ENCODE data around the gene PLVAP. TPM values are rescaled to one million over a fixed set of nuclear protein-coding genes. Genes with fewer than 3 reads are reported as not detected.

Gene PLVAP
- total RNA-seq, 1 experiment from 2014 or later, result 0.08 TPM

DNA sequence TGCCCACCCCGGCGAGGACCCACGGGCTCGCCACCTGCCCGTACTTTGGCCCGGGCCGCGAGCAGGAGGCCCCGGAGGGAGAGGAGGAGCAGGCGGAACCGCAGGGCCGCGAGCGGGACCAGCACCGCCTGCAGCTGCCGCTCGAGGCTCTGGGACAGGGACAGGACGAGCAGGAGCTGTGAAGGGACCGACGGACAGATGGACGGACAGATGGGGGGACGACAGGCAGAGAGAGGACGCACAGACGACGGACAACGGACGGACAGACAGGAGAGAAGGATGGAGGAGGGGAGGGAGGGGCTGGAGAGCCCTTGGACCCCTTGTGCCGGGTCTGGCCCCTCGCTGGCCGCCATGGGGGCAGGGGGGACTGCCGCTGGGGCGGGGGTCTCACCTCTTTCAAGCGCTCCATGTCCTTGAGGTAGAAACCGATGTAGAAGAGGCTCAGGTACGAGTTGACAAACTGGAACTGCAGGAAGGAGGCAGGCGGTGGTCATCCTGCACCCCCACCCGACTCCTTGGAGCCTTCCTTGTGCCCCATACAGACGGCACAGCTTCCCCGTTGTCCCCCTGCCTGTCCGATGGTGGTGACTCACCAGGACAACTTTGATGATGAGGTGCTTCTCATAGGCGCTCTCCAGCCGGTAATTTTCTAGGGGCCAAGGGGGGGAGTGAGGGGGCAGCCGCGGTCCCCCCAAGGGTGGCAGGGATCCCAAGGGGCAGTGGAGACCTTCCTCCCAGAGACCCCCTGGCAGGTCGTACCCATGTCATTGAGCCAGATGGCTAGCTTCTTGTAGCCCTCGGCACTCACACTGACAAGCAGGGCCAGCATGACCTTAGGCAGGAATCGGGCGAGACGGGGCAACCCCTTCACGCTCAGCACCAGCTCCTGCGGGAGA is 47.5 kb downstream of the PLVAP start:
- POLR2A ChIA-PET, result no interaction called here
- BruUV-seq (replicated peaks), result no TSS peak
- DNase-seq (ENCODE audit: low read depth, low spot score) (no peak), ATAC-seq (no peak)
- intact Hi-C loops (cut with micrococcal nuclease; ENCODE audit: unreplicated experiment), result no loop called here
- Histone ChIP-seq H3K9me3 (ENCODE audit: control insufficient read depth, insufficient read depth, low read depth, low read length) (no peaks in the 10 kb centered on the region), H3K27me3 (ENCODE audit: control insufficient read depth, insufficient read depth, low read length) (no peaks in the 10 kb centered on the region), H3K27ac (ENCODE audit: low read length) (no peak overlapping the region), H3K36me3 (ENCODE audit: control insufficient read depth, insufficient read depth, low read length) (peaks cover 4% of the 10 kb centered on the region; the same call in 1 of the 2 replicates), H3K4me3 (ENCODE audit: low read depth in 2 of 2, low read length in 2 of 2) (no peak overlapping the region), H3K4me1 (ENCODE audit: control insufficient read depth, insufficient read depth, low read length) (peaks cover 3% of the 10 kb centered on the region; the same call in 1 of the 2 replicates)
- CTCF ChIA-PET, result no interaction called here
- TF ChIP-seq POLR2AphosphoS5 (IDR thresholded peaks at IDR 0.05; ENCODE audit: low read depth, low read length) (no peak), SIN3A (IDR thresholded peaks at IDR 0.05; ENCODE audit: borderline replicate concordance, insufficient read depth, low read depth, low read length) (no peak), TCF7L2 (IDR thresholded peaks at IDR 0.05; ENCODE audit: low read depth, low read length) (no peak)
- TF ChIP-seq, protein P1, sequence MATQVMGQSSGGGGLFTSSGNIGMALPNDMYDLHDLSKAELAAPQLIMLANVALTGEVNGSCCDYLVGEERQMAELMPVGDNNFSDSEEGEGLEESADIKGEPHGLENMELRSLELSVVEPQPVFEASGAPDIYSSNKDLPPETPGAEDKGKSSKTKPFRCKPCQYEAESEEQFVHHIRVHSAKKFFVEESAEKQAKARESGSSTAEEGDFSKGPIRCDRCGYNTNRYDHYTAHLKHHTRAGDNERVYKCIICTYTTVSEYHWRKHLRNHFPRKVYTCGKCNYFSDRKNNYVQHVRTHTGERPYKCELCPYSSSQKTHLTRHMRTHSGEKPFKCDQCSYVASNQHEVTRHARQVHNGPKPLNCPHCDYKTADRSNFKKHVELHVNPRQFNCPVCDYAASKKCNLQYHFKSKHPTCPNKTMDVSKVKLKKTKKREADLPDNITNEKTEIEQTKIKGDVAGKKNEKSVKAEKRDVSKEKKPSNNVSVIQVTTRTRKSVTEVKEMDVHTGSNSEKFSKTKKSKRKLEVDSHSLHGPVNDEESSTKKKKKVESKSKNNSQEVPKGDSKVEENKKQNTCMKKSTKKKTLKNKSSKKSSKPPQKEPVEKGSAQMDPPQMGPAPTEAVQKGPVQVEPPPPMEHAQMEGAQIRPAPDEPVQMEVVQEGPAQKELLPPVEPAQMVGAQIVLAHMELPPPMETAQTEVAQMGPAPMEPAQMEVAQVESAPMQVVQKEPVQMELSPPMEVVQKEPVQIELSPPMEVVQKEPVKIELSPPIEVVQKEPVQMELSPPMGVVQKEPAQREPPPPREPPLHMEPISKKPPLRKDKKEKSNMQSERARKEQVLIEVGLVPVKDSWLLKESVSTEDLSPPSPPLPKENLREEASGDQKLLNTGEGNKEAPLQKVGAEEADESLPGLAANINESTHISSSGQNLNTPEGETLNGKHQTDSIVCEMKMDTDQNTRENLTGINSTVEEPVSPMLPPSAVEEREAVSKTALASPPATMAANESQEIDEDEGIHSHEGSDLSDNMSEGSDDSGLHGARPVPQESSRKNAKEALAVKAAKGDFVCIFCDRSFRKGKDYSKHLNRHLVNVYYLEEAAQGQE (IDR thresholded peaks at IDR 0.05; ENCODE audit: insufficient read depth in 1 of 2, low read depth in 2 of 2, low read length in 1 of 2), result no peak
- TF ChIP-seq, protein P2, sequence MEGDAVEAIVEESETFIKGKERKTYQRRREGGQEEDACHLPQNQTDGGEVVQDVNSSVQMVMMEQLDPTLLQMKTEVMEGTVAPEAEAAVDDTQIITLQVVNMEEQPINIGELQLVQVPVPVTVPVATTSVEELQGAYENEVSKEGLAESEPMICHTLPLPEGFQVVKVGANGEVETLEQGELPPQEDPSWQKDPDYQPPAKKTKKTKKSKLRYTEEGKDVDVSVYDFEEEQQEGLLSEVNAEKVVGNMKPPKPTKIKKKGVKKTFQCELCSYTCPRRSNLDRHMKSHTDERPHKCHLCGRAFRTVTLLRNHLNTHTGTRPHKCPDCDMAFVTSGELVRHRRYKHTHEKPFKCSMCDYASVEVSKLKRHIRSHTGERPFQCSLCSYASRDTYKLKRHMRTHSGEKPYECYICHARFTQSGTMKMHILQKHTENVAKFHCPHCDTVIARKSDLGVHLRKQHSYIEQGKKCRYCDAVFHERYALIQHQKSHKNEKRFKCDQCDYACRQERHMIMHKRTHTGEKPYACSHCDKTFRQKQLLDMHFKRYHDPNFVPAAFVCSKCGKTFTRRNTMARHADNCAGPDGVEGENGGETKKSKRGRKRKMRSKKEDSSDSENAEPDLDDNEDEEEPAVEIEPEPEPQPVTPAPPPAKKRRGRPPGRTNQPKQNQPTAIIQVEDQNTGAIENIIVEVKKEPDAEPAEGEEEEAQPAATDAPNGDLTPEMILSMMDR (IDR thresholded peaks at IDR 0.05), result no peak
- in situ Hi-C loops (cut with HindIII; ENCODE audit: low pct_unique_long_range_greater_than_20kb, low sequenced_read_pairs), result no loop called here

DNA sequence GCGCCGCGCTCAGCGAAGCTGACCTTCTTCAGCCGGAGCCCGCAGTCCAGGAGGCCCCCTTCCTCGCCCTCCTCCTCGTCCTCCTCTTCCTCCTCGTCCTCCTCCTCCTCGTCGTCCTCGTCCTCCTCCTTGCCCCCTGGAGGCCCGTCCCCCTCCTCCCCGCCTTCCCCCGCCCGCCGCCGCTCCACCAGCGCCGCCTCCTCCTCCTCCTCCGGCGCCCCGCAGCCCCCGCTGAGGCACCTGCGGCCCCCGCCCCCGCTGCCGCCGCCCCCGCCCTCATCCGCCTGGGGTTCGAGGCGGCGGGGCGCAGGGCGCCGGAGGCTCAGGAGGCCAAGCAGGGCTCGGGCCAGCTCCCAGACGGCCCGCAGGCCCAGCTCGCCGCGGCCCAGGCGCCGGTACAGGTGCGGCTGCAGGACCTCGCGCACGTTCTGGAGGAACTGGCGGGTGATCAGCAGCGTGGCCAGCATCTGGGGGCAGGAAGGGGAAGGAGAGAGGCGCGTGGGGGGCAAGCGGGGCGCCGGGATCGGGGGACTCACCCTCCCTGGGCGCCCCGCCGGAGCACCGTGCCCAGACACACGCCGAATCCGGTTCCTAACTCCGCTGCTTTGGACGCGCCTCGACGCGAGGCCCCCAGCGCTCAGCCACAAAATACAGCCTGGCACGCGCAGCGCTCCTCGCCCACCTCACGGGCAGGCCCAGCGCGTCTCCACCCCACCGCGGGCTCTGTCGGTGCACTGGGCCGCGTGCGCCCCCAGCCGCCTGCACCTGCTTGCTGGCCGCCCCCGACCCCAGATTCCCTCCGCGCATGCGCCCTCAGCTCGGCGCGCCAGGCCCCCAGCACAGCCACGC is 48.4 kb downstream of the PLVAP start:
- intact Hi-C loops (cut with micrococcal nuclease; ENCODE audit: unreplicated experiment), result no loop called here
- in situ Hi-C loops (cut with HindIII; ENCODE audit: low pct_unique_long_range_greater_than_20kb, low sequenced_read_pairs), result no loop called here

More for the DNA sequence above, 48.4 kb downstream of the PLVAP start:
- ATAC-seq (no peak), DNase-seq (ENCODE audit: low read depth, low spot score) (no peak)
- POLR2A ChIA-PET, result no interaction called here
- BruUV-seq (replicated peaks), result no TSS peak
- Histone ChIP-seq H3K36me3 (ENCODE audit: control insufficient read depth, insufficient read depth, low read length) (no peaks in the 10 kb centered on the region; the same call in 1 of the 2 replicates), H3K27me3 (ENCODE audit: control insufficient read depth, insufficient read depth, low read length) (no peaks in the 10 kb centered on the region), H3K27ac (ENCODE audit: low read length) (no peak overlapping the region), H3K9me3 (ENCODE audit: control insufficient read depth, insufficient read depth, low read depth, low read length) (no peaks in the 10 kb centered on the region), H3K4me3 (ENCODE audit: low read depth in 2 of 2, low read length in 2 of 2) (no peak overlapping the region), H3K4me1 (ENCODE audit: control insufficient read depth, insufficient read depth, low read length) (no peaks in the 10 kb centered on the region)
- CTCF ChIA-PET, result no interaction called here
- TF ChIP-seq, protein P2 (IDR thresholded peaks at IDR 0.05), result no peak
- TF ChIP-seq POLR2AphosphoS5 (IDR thresholded peaks at IDR 0.05; ENCODE audit: low read depth, low read length) (no peak), SIN3A (IDR thresholded peaks at IDR 0.05; ENCODE audit: borderline replicate concordance, insufficient read depth, low read depth, low read length) (no peak), TCF7L2 (IDR thresholded peaks at IDR 0.05; ENCODE audit: low read depth, low read length) (no peak)
- TF ChIP-seq, protein P1 (IDR thresholded peaks at IDR 0.05; ENCODE audit: insufficient read depth in 1 of 2, low read depth in 2 of 2, low read length in 1 of 2), result no peak
